HG02588 (cell line): Measurements from ENCODE around the gene GPD2.
"Not testable (repeated sequence)": the region's sequence is repeated elsewhere in the genome, so short reads cannot be mapped to it uniquely, and the experiment has no call there.

ENCODE experiments used
- ATAC-seq: cut with Tn5 transposase; IDR thresholded peaks from one replicate; pipeline ENCODE4 v1.9.1; 2021; ENCODE audit warnings: mild to moderate bottlenecking, moderate library complexity; ENCODE audit not compliant: unreplicated experiment

GPD2 gene

GRCh38 chr2:156522864-156523440, 86.8 kb downstream of the GPD2 start:
- no peak for ATAC-seq

- peak; percentile 91 for ATAC-seq
Observed at GRCh38 chr2:156526950-156527636, 90.9 kb downstream of the GPD2 start.

GRCh38 chr2:156528583-156528982, 92.4 kb downstream of the GPD2 start:
- not testable (repeated sequence) for ATAC-seq

- ATAC-seq: no peak
Observed at GRCh38 chr2:156532989-156533388, 96.8 kb downstream of the GPD2 start.

GRCh38 chr2:156536534-156536933, 100.4 kb downstream of the GPD2 start:
- ATAC-seq: no peak

GRCh38 chr2:156537141-156537540, 101.0 kb downstream of the GPD2 start:
- no peak for ATAC-seq

GRCh38 chr2:156538083-156538504, 101.9 kb downstream of the GPD2 start:
- peak; percentile 70 for ATAC-seq

- no peak for ATAC-seq
Observed at GRCh38 chr2:156539086-156539860, 103.1 kb downstream of the GPD2 start.

- no peak for ATAC-seq
Observed at GRCh38 chr2:156540706-156541105, 104.5 kb downstream of the GPD2 start.

- peak; percentile 30 for ATAC-seq
Observed at GRCh38 chr2:156541229-156541628, 105.0 kb downstream of the GPD2 start.

- ATAC-seq: no peak
Observed at GRCh38 chr2:156541706-156542105, 105.5 kb downstream of the GPD2 start.

GRCh38 chr2:156548413-156548812, 112.2 kb downstream of the GPD2 start:
- ATAC-seq: no peak

- ATAC-seq: no peak
Observed at GRCh38 chr2:156553714-156554442, 117.7 kb downstream of the GPD2 start.

- no peak for ATAC-seq
Observed at GRCh38 chr2:156561326-156561725, 125.1 kb downstream of the GPD2 start.

GRCh38 chr2:156562124-156562523, 125.9 kb downstream of the GPD2 start:
- ATAC-seq: no peak

GRCh38 chr2:156563994-156564753, 128.0 kb downstream of the GPD2 start:
- no peak for ATAC-seq

GRCh38 chr2:156565066-156565710, 129.0 kb downstream of the GPD2 start:
- ATAC-seq: no peak

- no peak for ATAC-seq
Observed at GRCh38 chr2:156573710-156574109, 137.5 kb downstream of the GPD2 start.

- ATAC-seq: no peak
Observed at GRCh38 chr2:156574112-156574511, 137.9 kb downstream of the GPD2 start.

- no peak for ATAC-seq
Observed at GRCh38 chr2:156576005-156576404, 139.8 kb downstream of the GPD2 start.
